Measurements from ENCODE around the gene AGBL5.

DNA sequence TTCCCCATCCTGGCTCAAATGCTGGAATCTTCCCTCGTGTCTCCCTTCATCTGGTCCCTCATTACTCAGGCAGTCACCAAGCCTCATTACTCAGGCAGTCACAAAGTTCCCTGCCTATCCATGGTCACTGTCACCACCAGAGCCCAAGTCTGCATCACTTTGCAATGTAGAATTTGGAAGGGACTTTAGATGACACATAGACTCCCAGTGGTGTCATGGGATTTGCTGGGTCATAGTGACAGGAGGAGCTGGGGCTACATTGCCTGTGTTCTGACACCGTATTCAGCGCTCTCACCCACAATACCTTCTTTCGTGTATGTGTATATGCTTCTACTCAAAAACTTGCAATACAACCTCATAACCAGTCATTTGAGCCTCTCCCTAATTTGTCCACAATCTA lies 24.9 kb downstream of the AGBL5 start:
- no peak for TF ChIP-seq CTCF (IDR thresholded peaks at IDR 0.05 in 2 of 3, conservative IDR thresholded peaks at IDR 0.05 in 1 of 3; ENCODE audit: borderline replicate concordance in 1 of 3, insufficient read depth in 1 of 3, low read depth in 2 of 3, low read length in 2 of 3)
- TF ChIP-seq, protein P1, sequence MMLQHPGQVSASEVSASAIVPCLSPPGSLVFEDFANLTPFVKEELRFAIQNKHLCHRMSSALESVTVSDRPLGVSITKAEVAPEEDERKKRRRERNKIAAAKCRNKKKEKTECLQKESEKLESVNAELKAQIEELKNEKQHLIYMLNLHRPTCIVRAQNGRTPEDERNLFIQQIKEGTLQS (IDR thresholded peaks at IDR 0.05), result no peak
- TF ChIP-seq EZH2 (IDR thresholded peaks at IDR 0.05), result no peak
- TF ChIP-seq JUND (IDR thresholded peaks at IDR 0.05), result no peak
- TF ChIP-seq POLR2A (IDR thresholded peaks at IDR 0.05; ENCODE audit: borderline replicate concordance, extremely low read depth, insufficient read depth, insufficient read length), result no peak
- TF ChIP-seq CEBPB (IDR thresholded peaks at IDR 0.05; ENCODE audit: low read depth), result no peak
- no peak for TF ChIP-seq EZH2phosphoT487 (IDR thresholded peaks at IDR 0.05; ENCODE audit: borderline replicate concordance)
- no peak for TF ChIP-seq MAX (IDR thresholded peaks at IDR 0.05)

Data from HCT116 (cell line).